Left lung (tissue), 14 donors: ENCODE results near the gene TPH1. TPM values are rescaled to one million over a fixed set of nuclear protein-coding genes. Genes with fewer than 3 reads are reported as not detected.

Experiments used
- ATAC-seq: fragments of 200-7000 bp; cut with Tn5 transposase; one replicate; pipeline ENCODE4 v1.9.1; 2020; ENCODE audit warnings: moderate library complexity
- DNase-seq, 4 donors: peaks; one replicate each; pipeline ENCODE4 v3.0.0-alpha.2; 2013 to 2020
- H3K27ac ChIP-seq, 2 donors: fragments of 200-600 bp; sonication (generic) in 1 of 2; one replicate each; pipeline versions ENCODE4 v1.5.0 to v1.8.0; 2020 to 2021
- H3K27me3 ChIP-seq, 2 donors: fragments of 200-600 bp; sonication (generic) in 1 of 2; one replicate each; pipeline versions ENCODE4 v1.5.0 to v1.8.0; 2020 to 2021
- H3K36me3 ChIP-seq, 2 donors: fragments of 200-600 bp; sonication (generic) in 1 of 2; one replicate each; pipeline versions ENCODE4 v1.5.0 to v1.8.0; 2020 to 2021
- H3K4me1 ChIP-seq, 2 donors: fragments of 200-600 bp; one replicate each; pipeline ENCODE4 v1.8.0; 2021
- H3K4me3 ChIP-seq, 2 donors: fragments of 200-600 bp; sonication (generic) in 1 of 2; one replicate each; pipeline versions ENCODE4 v1.5.0 to v1.8.0; 2020 to 2021; ENCODE audit warnings: mild to moderate bottlenecking in 1 of 2
- H3K9me3 ChIP-seq, 2 donors: fragments of 200-600 bp; sonication (generic) in 1 of 2; one replicate each; pipeline versions ENCODE4 v1.5.0 to v1.8.0; 2020 to 2021
- CTCF ChIP-seq, 2 donors: fragments of 200-600 bp; sonication (generic) in 1 of 2; IDR thresholded peaks; one replicate each; pipeline versions ENCODE4 v1.5.0 to v1.8.0; 2021; ENCODE audit warnings: antibody characterized with exemption in 2 of 2
- intact Hi-C, 2 donors: fragments of 100-400 bp; cut with DNase I; formaldehyde crosslinking; loops; one replicate each; pipeline versions ENCODE4 v1.11.2 to v1.14.2; 2022
- long read RNA-seq, 12 donors: library from polyadenylated mRNA in 2 of 12; unstranded in 2 of 12; transcript quantifications; one replicate each; pipeline ENCODE4 v2.0.0 and lab custom pipeline, GENCODE V29; 2019 to 2026
- polyA plus RNA-seq, 6 donors: library from polyadenylated mRNA; unstranded; fragments of 120-200 nt; gene quantifications; one replicate each; pipeline ENCODE4 v1.2.1, GENCODE V29; 2013; ENCODE audit not compliant: insufficient read length in 6 of 6
- total RNA-seq, 2 donors: library from RNA; stranded (reverse); fragmentation: NEBNext Ultra II Directional; extraction: Animal tissue kit (Norgen Biotek cat#: 25700); gene quantifications; one replicate each; pipeline ENCODE4 v1.2.1, GENCODE V29; 2021
- donor health status: DM: no; HTN: yes; CAD: no.
- donor health status: DM: no; HTN: no; CAD: no.

TPH1 gene
- under 1 TPM; 0.26 TPM for total RNA-seq
- 1 to 10 TPM; 1.6 to 3.1 (median 2.4) TPM for polyA plus RNA-seq
- long read RNA-seq, donor 1, full-length matches to known transcripts: 1 of 1 reads
- long read RNA-seq, donor 1, partial matches to known transcripts: 0 of 1 reads
- long read RNA-seq, donor 1, other reads (novel, unspliced or antisense): 0 of 1 reads
- long read RNA-seq, donor 2: 0 reads
- long read RNA-seq, donor 3: 0 reads
- long read RNA-seq, donor 4: 0 reads
- long read RNA-seq, donor 5: 0 reads
- long read RNA-seq, donor 6: 0 reads
- long read RNA-seq, donor 7: 0 reads
- long read RNA-seq, donor 8, full-length matches to known transcripts: 1 of 1 reads
- long read RNA-seq, donor 8, partial matches to known transcripts: 0 of 1 reads
- long read RNA-seq, donor 8, other reads (novel, unspliced or antisense): 0 of 1 reads
- long read RNA-seq, donor 9: 0 reads
- long read RNA-seq, donor 10: 0 reads
- long read RNA-seq, donor 11: 0 reads
- long read RNA-seq, donor 12: 0 reads

DNA sequence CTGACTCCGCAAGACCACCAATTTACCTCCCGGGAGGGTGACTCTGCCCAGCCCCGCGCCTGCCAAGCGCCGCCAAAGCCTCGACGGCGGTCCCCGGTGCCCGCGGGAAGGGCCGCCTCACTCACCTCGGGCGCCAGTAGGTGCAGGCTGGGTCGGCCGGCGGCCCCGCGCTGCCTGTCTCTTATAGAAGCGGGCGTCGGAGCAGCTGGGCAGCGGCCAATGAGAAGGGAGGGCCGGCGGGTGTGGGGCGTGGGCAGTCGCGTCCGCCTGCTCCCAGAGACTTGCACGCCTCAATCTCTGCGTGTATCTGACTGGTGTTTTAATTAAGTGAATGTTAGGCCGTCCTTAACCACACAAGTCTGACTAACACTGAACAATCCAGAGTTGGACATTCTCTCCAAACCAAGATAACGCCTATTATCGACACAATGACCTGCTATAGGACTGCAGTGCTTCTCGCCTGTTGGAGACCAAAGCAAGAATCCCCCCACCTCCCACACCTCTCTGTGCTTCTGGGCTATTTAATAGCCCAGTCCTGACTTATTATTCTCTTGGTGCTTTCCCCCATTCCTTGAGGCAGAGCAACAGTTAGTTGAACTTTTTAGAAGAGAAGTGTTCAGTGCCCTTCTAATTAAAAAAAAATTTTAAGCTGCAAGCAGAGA is at the start of gene TPH1:
TPH1 (minus strand) TSS at position 154 of the 662 bp plus-strand sequence. CDS start 5,507 bp downstream, outside the sequence.
- ATAC-seq: peak; percentile 93
- TF ChIP-seq CTCF (IDR thresholded peaks at IDR 0.05): no peak

GRCh38 chr11:18093959-18094358 is 47.9 kb upstream of the TPH1 start:
- no peak for DNase-seq
- Histone ChIP-seq H3K36me3 (peaks cover 0 to 64% of the 10 kb centered on the region in 2 donors), H3K4me1 (no peaks in the 10 kb centered on the region), H3K9me3 (no peaks in the 10 kb centered on the region), H3K27ac (no peak overlapping the region), H3K4me3 (no peak overlapping the region), H3K27me3 (no peaks in the 10 kb centered on the region)
- no peak for TF ChIP-seq CTCF (IDR thresholded peaks at IDR 0.05)
- no peak for ATAC-seq
- intact Hi-C loops: no loop called here

More for the DNA sequence above, at the start of gene TPH1:
- H3K4me3 ChIP-seq: no peak within 1 kb of the TSS
- no peaks in the 10 kb centered on the region for H3K9me3 ChIP-seq
- no peaks in the 10 kb centered on the region for H3K4me1 ChIP-seq
- H3K36me3 ChIP-seq: no peaks in the 10 kb centered on the region
- peaks cover 11 to 47% of the 10 kb centered on the region in 2 donors for H3K27me3 ChIP-seq
- peak in 3 of 4 donors; percentile 28 to 85 (median 38) for DNase-seq
- no peak within 1 kb of the TSS for H3K27ac ChIP-seq
- intact Hi-C loops: no loop called here

- no peak overlapping the region for H3K4me3 ChIP-seq
- no peaks in the 10 kb centered on the region for H3K9me3 ChIP-seq
- H3K4me1 ChIP-seq: no peaks in the 10 kb centered on the region
- peaks cover 0 to 82% of the 10 kb centered on the region in 2 donors for H3K36me3 ChIP-seq
- ATAC-seq: no peak
- intact Hi-C loops: no loop called here
- DNase-seq: no peak
- TF ChIP-seq CTCF (IDR thresholded peaks at IDR 0.05): no peak
- no peak overlapping the region for H3K27ac ChIP-seq
- no peaks in the 10 kb centered on the region for H3K27me3 ChIP-seq
Measured at GRCh38 chr11:18091731-18092130, 45.7 kb upstream of the TPH1 start.

GRCh38 chr11:18088966-18089365 is 42.9 kb upstream of the TPH1 start:
- Histone ChIP-seq H3K36me3 (peaks cover 5 to 72% of the 10 kb centered on the region in 2 donors), H3K27me3 (no peaks in the 10 kb centered on the region), H3K4me1 (no peaks in the 10 kb centered on the region), H3K27ac (no peak overlapping the region), H3K9me3 (no peaks in the 10 kb centered on the region), H3K4me3 (no peak overlapping the region)
- no peak for TF ChIP-seq CTCF (IDR thresholded peaks at IDR 0.05)
- intact Hi-C loops: no loop called here
- DNase-seq: no peak
- ATAC-seq: no peak

GRCh38 chr11:18088366-18088765 is 42.3 kb upstream of the TPH1 start:
- no peak for TF ChIP-seq CTCF (IDR thresholded peaks at IDR 0.05)
- H3K4me1 ChIP-seq: no peaks in the 10 kb centered on the region
- ATAC-seq (no peak), DNase-seq (no peak)
- no peak overlapping the region for H3K4me3 ChIP-seq
- H3K36me3 ChIP-seq: peaks cover 5 to 66% of the 10 kb centered on the region in 2 donors
- H3K9me3 ChIP-seq: no peaks in the 10 kb centered on the region
- intact Hi-C loops: no loop called here
- H3K27me3 ChIP-seq: no peaks in the 10 kb centered on the region
- no peak overlapping the region for H3K27ac ChIP-seq
